Kidney (tissue), 14 donors: ENCODE results near the gene NKIRAS2. TPM values are rescaled to one million over a fixed set of nuclear protein-coding genes. Genes with fewer than 3 reads are reported as not detected.

Experiments used
- DNase-seq, 5 donors: peaks; one replicate each; pipeline ENCODE4 v3.0.0-alpha.2; 2013 to 2020
- FAIRE-seq: peaks from 2 replicates; lab custom pipeline; 2012; peaks lifted over from hg19 to GRCh38; lab: Jason Lieb, UNC
- H3K27ac ChIP-seq, 2 donors: one replicate each; pipeline ENCODE4 v1.7.0; 2013; ENCODE audit warnings: low read depth in 2 of 2, low read length in 2 of 2, inconsistent platforms in 1 of 2
- H3K27me3 ChIP-seq: one replicate; pipeline ENCODE4 v1.7.1; 2013; ENCODE audit warnings: low read length, inconsistent platforms; ENCODE audit not compliant: control insufficient read depth, insufficient read depth
- H3K36me3 ChIP-seq, 3 donors: one replicate each; pipeline versions ENCODE4 v1.7.0 to v1.7.1; 2013; ENCODE audit warnings: low read length in 3 of 3, control low read depth in 1 of 3, inconsistent platforms in 1 of 3; ENCODE audit not compliant: insufficient read depth in 3 of 3, control insufficient read depth in 2 of 3
- H3K4me1 ChIP-seq, 3 donors: one replicate each; pipeline versions ENCODE4 v1.7.0 to v1.7.1; 2013; ENCODE audit warnings: low read length in 3 of 3, inconsistent platforms in 1 of 3, low read depth in 1 of 3; ENCODE audit not compliant: control insufficient read depth in 2 of 3, insufficient read depth in 2 of 3
- H3K4me3 ChIP-seq, 3 donors: one replicate each; pipeline versions ENCODE4 v1.7.0 to v1.8.1; 2013; ENCODE audit warnings: low read length in 3 of 3, control low read depth in 1 of 3, inconsistent platforms in 1 of 3
- H3K9ac ChIP-seq, 3 donors: one replicate each; pipeline versions ENCODE4 v1.7.0 to v1.7.1; 2013; ENCODE audit warnings: low read length in 3 of 3, control low read depth in 1 of 3, inconsistent platforms in 1 of 3
- H3K9me3 ChIP-seq, 3 donors: one replicate each; pipeline versions ENCODE4 v1.7.0 to v1.7.1; 2013; ENCODE audit warnings: low read length in 3 of 3, control low read depth in 1 of 3, inconsistent platforms in 1 of 3; ENCODE audit not compliant: control insufficient read depth in 2 of 3, insufficient read depth in 1 of 3
- intact Hi-C: fragments of 100-400 bp; cut with DNase I; formaldehyde crosslinking; loops from one replicate; pipeline ENCODE4 v1.11.1; 2022
- polyA plus RNA-seq: library from polyadenylated mRNA; stranded (reverse); fragments of 350-450 nt; fragmentation: Illumina TruSeq; extraction: RNeasy Lipid Tissue Mini Kit (QIAGEN cat#74804); gene quantifications from one replicate; pipeline ENCODE4 v1.2.3, GENCODE V29; 2014; ENCODE audit warnings: low read depth, low replicate concordance; ENCODE audit not compliant: insufficient read depth
- total RNA-seq: library from RNA; stranded (reverse); fragmentation: NEBNext Ultra II Directional; extraction: Animal tissue kit (Norgen Biotek cat#: 25700); gene quantifications from one replicate; pipeline ENCODE4 v1.2.1, GENCODE V29; 2021
- TF ChIP-seq, protein P1 (sequence below): IDR thresholded peaks from 3 replicates; pipeline ENCODE4 v1.5.1; 2012; ENCODE audit warnings: mild to moderate bottlenecking, moderate library complexity, borderline replicate concordance; ENCODE audit not compliant: insufficient read depth; ENCODE audit errors: extremely low read depth
- donor health status: control.
- donor health status: control.
- donor health status: control.
- donor health status: control.
- donor health status: control.
- donor health status: DM: yes; HTN: yes; CAD: no.
- donor health status: Normal renal cell carcinoma (clear cell type).

The NKIRAS2 gene
- total and polyA plus RNA-seq, 2 donors from 2014 or later = 21.2 to 26.8 TPM

DNA sequence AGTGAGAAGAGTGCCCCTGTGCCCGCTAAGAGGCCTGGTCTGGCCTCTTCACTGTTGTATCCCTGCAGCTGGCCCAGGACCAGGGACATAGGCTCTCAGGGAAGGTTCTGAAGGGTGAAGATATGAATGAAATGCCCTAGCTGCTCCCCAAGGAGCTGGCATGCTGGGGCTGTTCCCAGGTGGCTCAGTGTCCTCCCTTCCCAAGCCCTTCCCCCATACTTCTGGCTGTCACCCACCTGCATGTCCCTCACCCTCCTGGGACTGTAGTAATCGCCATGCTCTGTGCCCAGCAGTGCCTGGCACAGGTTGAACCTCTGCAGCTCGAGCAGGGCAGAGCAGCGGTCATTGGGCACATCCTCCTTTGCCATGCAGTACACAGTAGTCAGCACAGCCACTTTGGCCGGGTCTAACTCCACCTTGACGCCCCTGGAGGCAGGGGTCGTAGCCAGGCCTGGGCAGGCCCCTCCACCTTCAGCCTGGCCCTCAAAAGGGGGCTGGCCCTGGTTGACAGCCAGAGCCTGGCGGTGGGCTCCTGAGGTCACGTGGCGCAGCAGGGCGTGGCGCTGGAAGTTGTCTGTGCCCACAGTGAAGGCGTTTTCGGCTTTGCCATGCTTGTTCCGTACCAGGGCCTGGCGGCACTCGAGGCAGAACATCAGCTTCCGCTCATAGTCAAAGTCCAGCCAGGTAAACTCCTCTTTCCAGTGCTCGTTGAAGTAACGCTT is 22.9 kb downstream of the NKIRAS2 start:
- Histone ChIP-seq H3K27ac (no peak overlapping the region), H3K27me3 (no peaks in the 10 kb centered on the region), H3K9ac (no peak overlapping the region), H3K4me3 (no peak overlapping the region), H3K4me1 (no peaks in the 10 kb centered on the region), H3K36me3 (no peaks in the 10 kb centered on the region), H3K9me3 (no peaks in the 10 kb centered on the region)
- intact Hi-C loops = no loop called here
- DNase-seq (no peak), FAIRE-seq (no peak)
- TF ChIP-seq, protein P1, sequence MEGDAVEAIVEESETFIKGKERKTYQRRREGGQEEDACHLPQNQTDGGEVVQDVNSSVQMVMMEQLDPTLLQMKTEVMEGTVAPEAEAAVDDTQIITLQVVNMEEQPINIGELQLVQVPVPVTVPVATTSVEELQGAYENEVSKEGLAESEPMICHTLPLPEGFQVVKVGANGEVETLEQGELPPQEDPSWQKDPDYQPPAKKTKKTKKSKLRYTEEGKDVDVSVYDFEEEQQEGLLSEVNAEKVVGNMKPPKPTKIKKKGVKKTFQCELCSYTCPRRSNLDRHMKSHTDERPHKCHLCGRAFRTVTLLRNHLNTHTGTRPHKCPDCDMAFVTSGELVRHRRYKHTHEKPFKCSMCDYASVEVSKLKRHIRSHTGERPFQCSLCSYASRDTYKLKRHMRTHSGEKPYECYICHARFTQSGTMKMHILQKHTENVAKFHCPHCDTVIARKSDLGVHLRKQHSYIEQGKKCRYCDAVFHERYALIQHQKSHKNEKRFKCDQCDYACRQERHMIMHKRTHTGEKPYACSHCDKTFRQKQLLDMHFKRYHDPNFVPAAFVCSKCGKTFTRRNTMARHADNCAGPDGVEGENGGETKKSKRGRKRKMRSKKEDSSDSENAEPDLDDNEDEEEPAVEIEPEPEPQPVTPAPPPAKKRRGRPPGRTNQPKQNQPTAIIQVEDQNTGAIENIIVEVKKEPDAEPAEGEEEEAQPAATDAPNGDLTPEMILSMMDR = no peak

DNA sequence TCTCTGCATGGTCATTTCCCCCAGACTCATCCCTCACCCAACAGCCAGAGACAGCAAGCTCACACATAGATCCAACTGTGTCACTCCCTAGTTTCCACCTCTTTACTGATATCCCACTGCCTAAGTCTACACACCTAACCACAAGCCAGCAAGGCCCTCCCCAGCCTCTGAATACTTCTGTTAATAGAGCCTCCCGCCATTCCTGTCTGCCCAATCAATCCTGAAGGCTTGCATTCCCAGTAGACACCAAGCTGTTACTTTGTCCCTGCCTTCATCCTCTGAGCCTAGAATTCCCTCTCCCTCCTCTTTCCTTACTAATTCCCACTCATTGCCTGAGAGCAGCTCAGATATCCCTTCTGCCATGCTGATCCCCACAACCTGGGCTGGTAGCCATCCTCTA is 25.8 kb downstream of the NKIRAS2 start:
- no peaks in the 10 kb centered on the region for H3K9me3 ChIP-seq
- no peak overlapping the region for H3K4me3 ChIP-seq
- H3K36me3 ChIP-seq = no peaks in the 10 kb centered on the region
- intact Hi-C loops = no loop called here
- H3K9ac ChIP-seq = no peak overlapping the region
- FAIRE-seq (no peak), DNase-seq (no peak)
- H3K27me3 ChIP-seq = no peaks in the 10 kb centered on the region
- TF ChIP-seq, protein P1 = no peak
- no peaks in the 10 kb centered on the region for H3K4me1 ChIP-seq
- H3K27ac ChIP-seq = no peak overlapping the region

DNA sequence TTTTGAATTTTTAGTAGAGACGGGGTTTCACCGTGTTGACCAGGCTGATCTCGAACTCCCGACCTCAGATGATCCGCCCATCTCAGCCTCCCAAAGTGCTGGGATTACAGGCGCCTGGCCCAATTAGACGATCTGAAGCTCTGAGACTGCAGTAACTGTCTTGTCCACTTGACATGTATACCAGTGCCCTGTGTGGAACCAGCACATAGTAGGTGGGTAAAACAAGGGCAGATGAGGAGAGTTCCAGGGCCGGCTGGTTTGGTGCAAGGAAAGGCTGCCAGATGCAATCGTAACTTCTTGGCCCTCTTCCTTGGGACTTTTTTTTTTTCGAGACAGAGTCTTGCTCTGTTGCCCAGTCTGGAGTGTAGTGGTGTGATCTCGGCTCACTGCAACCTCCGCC is 27.5 kb downstream of the NKIRAS2 start:
- H3K4me1 ChIP-seq = peaks cover 0 to 2% (median 0%) of the 10 kb centered on the region in 3 donors
- no peak for FAIRE-seq

More for the DNA sequence above, 27.5 kb downstream of the NKIRAS2 start:
- Histone ChIP-seq H3K27me3 (no peaks in the 10 kb centered on the region), H3K4me3 (no peak overlapping the region), H3K36me3 (no peaks in the 10 kb centered on the region), H3K9me3 (no peaks in the 10 kb centered on the region), H3K27ac (no peak overlapping the region), H3K9ac (no peak overlapping the region)
- no peak for DNase-seq
- TF ChIP-seq, protein P1 = no peak
- intact Hi-C loops = no loop called here
